GM21528 (cell line): ENCODE results near the gene EMP2.

Experiments
- ATAC-seq: cut with Tn5 transposase; IDR thresholded peaks from one replicate; pipeline ENCODE4 v1.9.1; 2021; ENCODE audit warnings: mild to moderate bottlenecking, moderate library complexity; ENCODE audit not compliant: unreplicated experiment, low FRiP score

Gene EMP2

DNA sequence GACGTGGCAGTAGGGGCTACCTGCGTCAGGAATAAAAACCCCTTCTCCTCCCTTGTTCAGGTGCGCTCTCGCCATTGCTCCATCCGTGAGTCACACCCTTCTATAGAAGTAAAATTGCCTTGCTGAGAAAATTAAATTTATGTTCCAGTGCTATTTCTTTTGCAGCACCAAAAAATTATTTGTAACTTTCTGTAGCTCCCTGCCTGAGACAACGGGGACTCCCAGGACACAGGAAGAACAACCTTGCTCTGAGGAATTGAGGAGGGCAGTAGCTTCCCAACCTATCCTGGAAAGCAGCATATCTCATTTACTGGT, 85.4 kb downstream of the EMP2 start:
- no peak for ATAC-seq

DNA sequence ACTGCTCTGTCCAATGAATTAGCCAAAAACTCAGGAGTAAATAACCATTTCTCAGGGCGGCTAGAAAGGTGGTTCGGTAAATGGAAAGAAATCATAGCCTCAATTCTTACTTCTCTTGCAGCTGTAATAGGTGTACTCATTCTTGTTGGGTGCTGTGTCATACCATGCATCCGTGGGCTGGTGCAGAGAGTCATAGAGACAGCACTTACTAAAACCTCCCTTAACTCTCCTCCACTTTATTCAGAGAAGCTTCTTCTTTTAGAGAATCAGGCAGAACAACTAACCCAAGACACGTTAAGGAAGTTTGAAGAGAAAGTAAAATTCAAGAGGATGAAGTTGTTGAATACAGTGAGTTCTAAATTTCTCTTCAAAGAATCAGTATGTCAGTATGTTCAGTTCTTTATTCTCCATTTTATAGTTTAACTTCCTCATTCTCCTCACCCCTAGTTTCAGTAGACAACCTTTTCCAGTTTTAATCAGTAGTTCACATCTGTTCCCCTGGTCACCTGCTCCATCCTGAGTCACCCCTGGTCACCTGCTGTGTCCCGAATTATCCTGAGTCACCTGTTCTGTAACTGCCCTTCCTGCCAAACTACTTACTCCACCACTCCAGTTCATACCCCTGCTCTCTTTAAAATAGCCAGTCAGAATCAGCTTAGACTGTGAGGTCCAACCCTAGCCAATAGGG, 85.9 kb downstream of the EMP2 start:
- no peak for ATAC-seq

DNA sequence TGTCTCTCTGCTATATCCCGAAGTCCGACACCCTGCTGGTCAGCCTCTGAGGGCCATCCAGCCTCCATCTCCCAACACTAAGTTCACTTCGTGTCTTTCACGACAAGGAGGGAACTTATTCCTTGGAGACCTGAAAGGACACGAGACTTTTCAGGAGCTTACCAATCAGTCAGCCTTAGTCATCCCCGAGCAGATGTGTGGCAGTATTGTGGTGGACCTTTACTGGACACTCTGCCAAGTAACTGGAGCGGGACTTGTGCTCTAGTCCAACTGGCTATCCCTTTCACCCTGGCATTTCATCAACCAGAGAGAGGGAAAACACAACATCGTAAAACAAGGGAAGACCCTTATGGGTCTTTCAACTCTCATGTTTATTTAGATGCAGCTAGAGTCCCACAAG, 87.1 kb downstream of the EMP2 start:
- ATAC-seq, result no peak

DNA sequence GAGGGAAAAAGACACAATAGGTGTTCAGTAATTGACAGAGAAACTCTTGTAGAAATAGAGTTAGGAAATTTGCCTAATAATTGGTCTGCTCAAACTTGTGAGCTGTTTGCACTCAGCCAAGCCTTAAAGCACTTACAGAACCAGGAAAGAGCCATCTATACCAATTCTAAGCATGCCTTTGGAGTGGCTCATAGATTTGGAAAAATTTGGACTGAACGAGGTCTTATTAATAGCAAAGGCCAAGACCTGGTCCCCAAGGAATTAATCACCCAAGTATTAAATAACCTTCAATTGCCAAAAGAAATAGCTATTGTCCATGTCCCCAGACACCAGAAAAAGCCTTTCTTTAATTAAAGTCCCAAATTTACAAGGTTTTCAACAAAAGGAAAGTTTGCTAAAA, 90.3 kb downstream of the EMP2 start:
- no peak for ATAC-seq

DNA sequence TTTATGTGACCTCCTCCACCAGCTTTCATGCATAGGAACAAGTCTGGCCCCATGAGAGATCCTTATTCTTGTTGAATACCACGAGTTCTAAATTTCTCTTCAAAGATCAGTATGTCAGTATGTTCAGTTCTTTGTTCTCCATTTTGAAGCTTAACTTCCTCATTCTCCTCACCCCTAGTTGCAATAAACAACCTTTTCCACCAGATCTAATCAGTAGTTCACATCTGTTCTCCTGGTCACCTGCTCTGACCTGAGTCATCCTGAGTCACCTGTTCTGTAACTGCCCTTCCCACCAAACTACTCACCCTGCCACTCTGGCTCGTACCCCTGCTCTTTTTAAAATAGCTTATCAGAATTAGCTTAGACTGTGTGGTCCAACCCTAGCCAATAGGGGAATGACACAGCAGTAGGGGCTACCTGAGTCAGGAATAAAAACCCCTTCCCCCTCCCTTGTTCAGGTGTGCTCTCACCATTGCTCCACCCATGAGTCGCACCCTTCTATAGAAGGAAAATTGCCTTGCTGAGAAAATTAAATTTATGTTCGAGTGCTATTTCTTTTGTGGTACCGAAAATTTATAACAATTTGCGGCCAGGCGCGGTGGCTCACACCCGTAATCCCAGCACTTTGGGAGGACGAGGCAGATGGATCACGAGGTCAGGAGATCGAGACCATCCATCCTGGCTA, 94.6 kb downstream of the EMP2 start:
- ATAC-seq, result no peak

DNA sequence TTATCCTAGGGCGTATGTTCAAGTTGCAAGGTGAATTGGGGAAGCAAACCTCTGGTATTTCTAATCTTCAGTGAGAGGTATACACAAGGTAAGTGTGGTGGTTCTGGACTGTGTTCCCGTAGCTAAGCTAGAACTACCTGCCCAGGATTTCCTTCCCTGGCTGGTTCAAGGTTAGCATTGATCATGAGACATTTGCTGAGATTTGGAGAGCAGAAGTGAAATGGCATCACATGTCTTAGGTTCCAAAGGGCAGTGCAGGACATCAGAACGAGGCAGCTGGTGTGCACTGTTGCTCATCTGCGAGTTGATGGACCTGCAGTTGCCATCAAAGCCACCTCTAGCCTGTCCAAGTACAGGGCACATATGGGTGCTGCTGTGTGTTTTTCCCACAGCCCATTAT, 95.2 kb downstream of the EMP2 start:
- ATAC-seq, result no peak

DNA sequence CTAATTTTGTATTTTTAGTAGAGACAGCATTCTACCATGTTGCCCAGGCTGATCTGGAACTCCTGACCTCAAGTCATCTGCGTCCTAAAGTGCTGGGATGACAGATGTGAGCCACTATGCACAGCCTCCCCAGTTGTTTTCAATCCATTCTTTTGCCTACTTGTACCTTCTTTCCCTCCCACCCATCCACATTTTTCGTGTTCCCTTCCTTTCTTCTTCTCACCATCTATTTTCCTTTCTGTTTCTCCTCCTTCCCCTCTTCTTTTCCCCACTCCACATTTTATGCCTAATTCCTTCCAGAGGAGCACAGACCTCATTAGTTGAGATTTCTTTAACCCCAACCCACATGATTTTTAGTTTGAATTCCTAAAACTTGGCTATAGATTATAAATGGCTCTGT, 100.2 kb downstream of the EMP2 start:
- no peak for ATAC-seq
